ENCODE data around the gene PLEKHH2. TPM values are rescaled to one million over a fixed set of nuclear protein-coding genes. Genes with fewer than 3 reads are reported as not detected.
A peak's percentile ranks its signal among the peaks of the same experiment; 100 is the strongest.
"Not testable (repeated sequence)": the region's sequence is repeated elsewhere in the genome, so short reads cannot be mapped to it uniquely, and the experiment has no call there.

The PLEKHH2 gene
- total RNA-seq, 1 experiment from 2014 or later, result 0.93 TPM

- ChIA-PET CTCF (interaction anchor here (0.5 to 1.1 kb wide), 3 partner anchors 10 to 600 kb away, joined by 3 to 4 read pairs (median 3); no protein-coding TSS in a partner anchor), POLR2A (no interaction called here)
- Mint-ChIP-seq H3K27me3 (ENCODE audit: insufficient read depth, unreplicated experiment) (peaks cover 30% of the 10 kb centered on the region), H3K27ac (ENCODE audit: low read depth, unreplicated experiment) (no peak overlapping the region), H3K9me3 (ENCODE audit: unreplicated experiment) (no peaks in the 10 kb centered on the region), H3K4me3 (ENCODE audit: unreplicated experiment) (no peak overlapping the region), H3K36me3 (ENCODE audit: insufficient read depth, unreplicated experiment) (no peaks in the 10 kb centered on the region), H3K4me1 (ENCODE audit: insufficient read depth, unreplicated experiment) (no peaks in the 10 kb centered on the region)
- TF ChIP-seq CTCF (IDR thresholded peaks at IDR 0.05; ENCODE audit: unreplicated experiment), result no peak
- intact Hi-C loops (cut with micrococcal nuclease), result no loop called here
- BruUV-seq (replicated peaks), result no TSS peak
- peak; percentile 6 for DNase-seq (ENCODE audit: unreplicated experiment)
These were observed 14.1 kb upstream of the PLEKHH2 start for GRCh38 chr2:43622931-43623451.

DNA sequence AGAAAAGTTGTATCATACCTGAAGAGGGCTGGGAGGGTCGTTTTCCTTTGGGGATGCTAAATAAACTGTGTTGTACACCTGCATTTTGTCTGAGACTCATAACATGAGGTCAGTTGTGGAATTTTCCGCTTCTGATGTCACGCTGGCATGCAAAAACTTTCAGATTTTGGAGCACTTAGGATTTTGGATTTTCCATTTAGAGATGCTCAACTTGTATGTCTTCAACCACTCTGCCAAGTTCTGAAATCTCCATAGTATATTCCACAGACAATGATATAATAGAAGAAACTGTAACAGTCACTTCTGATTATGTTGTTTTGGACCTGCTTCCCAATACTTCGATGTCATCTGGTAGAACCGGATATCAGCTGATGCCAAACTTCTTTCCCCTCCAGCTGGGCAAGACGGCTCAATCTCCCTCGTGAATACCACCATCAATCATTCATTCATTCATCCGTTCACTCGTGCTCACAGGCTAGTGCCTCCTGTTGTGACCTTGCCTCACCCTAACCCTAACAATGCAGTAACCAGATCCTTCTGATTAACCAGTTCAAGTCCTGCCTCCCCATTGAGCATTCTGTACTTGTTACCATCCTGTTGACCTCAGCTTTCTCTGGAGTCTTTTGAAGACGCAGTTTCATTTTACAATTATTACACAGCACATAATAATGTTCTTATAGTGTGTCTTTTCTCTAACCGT lies 5.3 kb upstream of the PLEKHH2 start:
- Mint-ChIP-seq H3K9me3 (ENCODE audit: unreplicated experiment) (no peaks in the 10 kb centered on the region), H3K27ac (ENCODE audit: low read depth, unreplicated experiment) (no peak overlapping the region), H3K36me3 (ENCODE audit: insufficient read depth, unreplicated experiment) (no peaks in the 10 kb centered on the region), H3K4me1 (ENCODE audit: insufficient read depth, unreplicated experiment) (peaks cover 24% of the 10 kb centered on the region), H3K27me3 (ENCODE audit: insufficient read depth, unreplicated experiment) (peaks cover 59% of the 10 kb centered on the region), H3K4me3 (ENCODE audit: unreplicated experiment) (no peak overlapping the region)
- ChIA-PET CTCF (no interaction called here), POLR2A (interaction anchor here (1.1 kb wide), 1 partner anchor 50 kb away, joined by 3 read pairs; no protein-coding TSS in a partner anchor)
- no peak for TF ChIP-seq CTCF (IDR thresholded peaks at IDR 0.05; ENCODE audit: unreplicated experiment)
- no TSS peak for BruUV-seq (replicated peaks)
- intact Hi-C loops (cut with micrococcal nuclease), result no loop called here
- no peak for DNase-seq (ENCODE audit: unreplicated experiment)

DNA sequence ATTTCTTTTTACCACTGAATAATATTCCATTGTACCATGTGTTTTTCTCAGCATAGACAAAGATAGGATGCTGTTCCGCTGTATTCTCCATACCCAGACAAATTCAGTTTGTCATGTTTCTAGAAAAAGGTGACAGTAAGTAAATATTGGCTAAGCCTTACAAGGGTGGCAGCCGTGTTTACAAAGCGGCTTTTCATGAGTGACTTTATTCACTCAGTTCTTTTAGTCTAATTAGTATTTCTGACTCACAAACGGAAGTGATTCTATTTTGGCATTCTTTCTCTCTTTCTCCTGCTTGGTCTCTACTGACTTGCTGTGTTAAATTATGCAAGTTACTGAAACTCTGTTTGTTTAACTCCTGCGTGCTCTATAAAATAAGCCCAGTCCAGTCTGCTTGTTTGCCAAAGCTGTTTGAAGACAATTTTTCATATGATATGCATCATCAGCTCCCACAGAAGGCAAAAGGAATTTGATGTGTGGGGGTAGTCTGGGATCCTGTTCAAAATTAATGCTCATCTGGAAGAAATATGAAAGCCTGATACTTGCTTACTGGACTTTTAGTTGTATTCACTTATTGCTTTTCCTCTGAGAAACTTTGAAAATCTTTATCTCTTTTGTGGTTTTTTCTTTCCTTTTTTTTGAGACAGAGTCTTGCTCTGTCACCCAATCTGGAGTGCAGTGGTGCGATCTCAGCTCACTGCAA lies 2.3 kb upstream of the PLEKHH2 start:
- intact Hi-C loops (cut with micrococcal nuclease), result no loop called here
- no TSS peak for BruUV-seq (replicated peaks)
- POLR2A ChIA-PET, result interaction anchor here (0.9 kb wide), 1 partner anchor 139 kb away, joined by 3 read pairs; the partner anchor contains the start of gene DYNC2LI1
- H3K4me1 Mint-ChIP-seq (ENCODE audit: insufficient read depth, unreplicated experiment), result peaks cover 26% of the 10 kb centered on the region
- no peak for TF ChIP-seq CTCF (IDR thresholded peaks at IDR 0.05; ENCODE audit: unreplicated experiment)
- H3K9me3 Mint-ChIP-seq (ENCODE audit: unreplicated experiment), result no peaks in the 10 kb centered on the region
- H3K27me3 Mint-ChIP-seq (ENCODE audit: insufficient read depth, unreplicated experiment), result peaks cover 36% of the 10 kb centered on the region
- CTCF ChIA-PET, result interaction anchor here (0.7 kb wide), 1 partner anchor 9 kb away, joined by 3 read pairs; no protein-coding TSS in a partner anchor
- DNase-seq (ENCODE audit: unreplicated experiment), result peak; percentile 45
- H3K4me3 Mint-ChIP-seq (ENCODE audit: unreplicated experiment), result peak overlapping the region; percentile 24
- no peaks in the 10 kb centered on the region for H3K36me3 Mint-ChIP-seq (ENCODE audit: insufficient read depth, unreplicated experiment)
- H3K27ac Mint-ChIP-seq (ENCODE audit: low read depth, unreplicated experiment), result no peak overlapping the region

DNA sequence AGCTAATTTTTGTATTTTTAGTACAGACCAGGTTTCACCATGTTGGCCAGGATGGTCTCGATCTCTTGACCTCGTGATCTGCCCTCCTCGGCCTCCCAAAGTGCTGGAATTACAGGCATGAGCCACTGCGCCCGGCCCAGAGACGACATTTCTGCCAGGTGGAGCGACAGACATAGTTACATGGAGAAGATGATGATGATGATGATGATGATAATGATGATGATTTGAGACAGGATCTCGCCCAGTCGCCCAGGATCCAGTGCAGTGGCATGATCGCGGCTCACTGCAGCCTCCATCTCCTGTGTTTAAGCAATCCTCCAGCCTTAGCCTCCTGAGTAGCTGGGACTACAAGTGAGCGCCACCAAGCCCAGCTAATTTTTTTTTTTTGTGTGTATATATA lies 907 bp upstream of the PLEKHH2 start:
- Mint-ChIP-seq H3K4me1 (ENCODE audit: insufficient read depth, unreplicated experiment) (peaks cover 26% of the 10 kb centered on the region), H3K27me3 (ENCODE audit: insufficient read depth, unreplicated experiment) (peaks cover 33% of the 10 kb centered on the region), H3K4me3 (ENCODE audit: unreplicated experiment) (peak overlapping the region; percentile 82)
- BruUV-seq (replicated peaks); CTCF ChIA-PET; H3K36me3 Mint-ChIP-seq (ENCODE audit: insufficient read depth, unreplicated experiment); intact Hi-C loops (cut with micrococcal nuclease); DNase-seq (ENCODE audit: unreplicated experiment); H3K9me3 Mint-ChIP-seq (ENCODE audit: unreplicated experiment); H3K27ac Mint-ChIP-seq (ENCODE audit: low read depth, unreplicated experiment): not testable (repeated sequence)
- POLR2A ChIA-PET, result interaction anchor here (1.0 to 1.2 kb wide), 2 partner anchors 36 to 138 kb away, joined by 3 read pairs; partner anchors contain the start of gene DYNC2LI1
